Measurements from ENCODE around the gene RAB21.
A peak's percentile ranks its signal among the peaks of the same experiment; 100 is the strongest.

Gene RAB21

DNA sequence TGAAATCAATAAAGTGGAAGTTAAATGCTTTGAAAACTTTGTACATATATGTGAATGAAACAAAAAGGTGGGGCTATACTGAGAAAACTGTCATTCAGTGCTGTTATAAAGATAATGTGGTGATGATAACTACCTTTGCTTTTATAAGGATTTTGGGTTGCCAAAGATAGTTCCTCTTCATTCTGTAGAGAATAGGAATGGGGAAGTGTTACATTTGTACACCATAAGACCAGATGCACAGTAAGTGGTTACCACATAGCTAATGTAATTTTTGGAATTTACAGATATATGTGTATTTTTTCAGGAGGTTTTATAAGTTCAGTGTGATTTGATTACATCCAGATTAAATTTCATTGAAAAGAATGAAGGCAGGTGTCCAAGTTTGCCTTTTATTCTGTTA is 18.1 kb downstream of the RAB21 start:
- H3K27me3 ChIP-seq (ENCODE audit: insufficient read depth, low read length, poor library complexity), result no peaks in the 10 kb centered on the region
- peaks cover 27% of the 10 kb centered on the region for H3K79me2 ChIP-seq (ENCODE audit: insufficient read depth, low read length)
- no peak for DNase-seq
- H3K9me3 ChIP-seq (ENCODE audit: insufficient read depth, low read length, severe bottlenecking), result no peaks in the 10 kb centered on the region
- peaks cover 4% of the 10 kb centered on the region; the same call in 1 of the 2 replicates for H4K20me1 ChIP-seq (ENCODE audit: insufficient read depth, low read length)
- H3K36me3 ChIP-seq (ENCODE audit: insufficient read depth, low read length), result peaks cover 41% of the 10 kb centered on the region
- no peak overlapping the region for H2AFZ ChIP-seq (ENCODE audit: low read depth, low read length)
- H3K4me1 ChIP-seq (ENCODE audit: insufficient read depth, low read length), result no peaks in the 10 kb centered on the region
- no peak overlapping the region for H3K27ac ChIP-seq (ENCODE audit: low read length)
- ATAC-seq (ENCODE audit: insufficient read depth, low read depth), result no peak
- H3K4me2 ChIP-seq (ENCODE audit: insufficient read depth, low read length), result no peak overlapping the region
- no peak overlapping the region for H3K4me3 ChIP-seq (ENCODE audit: low read depth in 1 of 2, low read length in 2 of 2)
- no peak overlapping the region for H3K9ac ChIP-seq (ENCODE audit: low read depth, low read length)
- TF ChIP-seq, protein P1, sequence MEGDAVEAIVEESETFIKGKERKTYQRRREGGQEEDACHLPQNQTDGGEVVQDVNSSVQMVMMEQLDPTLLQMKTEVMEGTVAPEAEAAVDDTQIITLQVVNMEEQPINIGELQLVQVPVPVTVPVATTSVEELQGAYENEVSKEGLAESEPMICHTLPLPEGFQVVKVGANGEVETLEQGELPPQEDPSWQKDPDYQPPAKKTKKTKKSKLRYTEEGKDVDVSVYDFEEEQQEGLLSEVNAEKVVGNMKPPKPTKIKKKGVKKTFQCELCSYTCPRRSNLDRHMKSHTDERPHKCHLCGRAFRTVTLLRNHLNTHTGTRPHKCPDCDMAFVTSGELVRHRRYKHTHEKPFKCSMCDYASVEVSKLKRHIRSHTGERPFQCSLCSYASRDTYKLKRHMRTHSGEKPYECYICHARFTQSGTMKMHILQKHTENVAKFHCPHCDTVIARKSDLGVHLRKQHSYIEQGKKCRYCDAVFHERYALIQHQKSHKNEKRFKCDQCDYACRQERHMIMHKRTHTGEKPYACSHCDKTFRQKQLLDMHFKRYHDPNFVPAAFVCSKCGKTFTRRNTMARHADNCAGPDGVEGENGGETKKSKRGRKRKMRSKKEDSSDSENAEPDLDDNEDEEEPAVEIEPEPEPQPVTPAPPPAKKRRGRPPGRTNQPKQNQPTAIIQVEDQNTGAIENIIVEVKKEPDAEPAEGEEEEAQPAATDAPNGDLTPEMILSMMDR (IDR thresholded peaks at IDR 0.05; ENCODE audit: borderline replicate concordance, extremely low read depth, low read length, poor library complexity, severe bottlenecking), result no peak
- TF ChIP-seq EZH2 (IDR thresholded peaks at IDR 0.05; ENCODE audit: borderline replicate concordance, low read depth, low read length, severe bottlenecking), result no peak

GRCh38 chr12:71780237-71780822 is 25.7 kb downstream of the RAB21 start:
- peak; percentile 30 for DNase-seq
- Histone ChIP-seq H3K27ac (ENCODE audit: low read length) (no peak overlapping the region), H3K36me3 (ENCODE audit: insufficient read depth, low read length) (peaks cover 46% of the 10 kb centered on the region), H3K4me1 (ENCODE audit: insufficient read depth, low read length) (no peaks in the 10 kb centered on the region), H2AFZ (ENCODE audit: low read depth, low read length) (no peak overlapping the region), H3K4me3 (ENCODE audit: low read depth in 1 of 2, low read length in 2 of 2) (no peak overlapping the region), H3K9ac (ENCODE audit: low read depth, low read length) (no peak overlapping the region), H4K20me1 (ENCODE audit: insufficient read depth, low read length) (no peaks in the 10 kb centered on the region), H3K9me3 (ENCODE audit: insufficient read depth, low read length, severe bottlenecking) (no peaks in the 10 kb centered on the region), H3K79me2 (ENCODE audit: insufficient read depth, low read length) (no peaks in the 10 kb centered on the region), H3K27me3 (ENCODE audit: insufficient read depth, low read length, poor library complexity) (no peaks in the 10 kb centered on the region), H3K4me2 (ENCODE audit: insufficient read depth, low read length) (no peak overlapping the region)
- TF ChIP-seq, protein P1 (IDR thresholded peaks at IDR 0.05; ENCODE audit: borderline replicate concordance, extremely low read depth, low read length, poor library complexity, severe bottlenecking), result peak; percentile 69
- TF ChIP-seq EZH2 (IDR thresholded peaks at IDR 0.05; ENCODE audit: borderline replicate concordance, low read depth, low read length, severe bottlenecking), result no peak
- peak; percentile 57; the same call in 2 of the 3 replicates for ATAC-seq (ENCODE audit: insufficient read depth, low read depth)

GRCh38 chr12:71782017-71782416 is 27.4 kb downstream of the RAB21 start:
- no peak for DNase-seq
- Histone ChIP-seq H4K20me1 (ENCODE audit: insufficient read depth, low read length) (no peaks in the 10 kb centered on the region), H3K9me3 (ENCODE audit: insufficient read depth, low read length, severe bottlenecking) (no peaks in the 10 kb centered on the region), H3K36me3 (ENCODE audit: insufficient read depth, low read length) (peaks cover 58% of the 10 kb centered on the region), H3K27ac (ENCODE audit: low read length) (no peak overlapping the region), H3K4me1 (ENCODE audit: insufficient read depth, low read length) (no peaks in the 10 kb centered on the region), H2AFZ (ENCODE audit: low read depth, low read length) (no peak overlapping the region), H3K79me2 (ENCODE audit: insufficient read depth, low read length) (no peaks in the 10 kb centered on the region), H3K4me2 (ENCODE audit: insufficient read depth, low read length) (no peak overlapping the region), H3K9ac (ENCODE audit: low read depth, low read length) (no peak overlapping the region), H3K4me3 (ENCODE audit: low read depth in 1 of 2, low read length in 2 of 2) (no peak overlapping the region), H3K27me3 (ENCODE audit: insufficient read depth, low read length, poor library complexity) (no peaks in the 10 kb centered on the region)
- TF ChIP-seq, protein P1 (IDR thresholded peaks at IDR 0.05; ENCODE audit: borderline replicate concordance, extremely low read depth, low read length, poor library complexity, severe bottlenecking), result no peak
- no peak for TF ChIP-seq EZH2 (IDR thresholded peaks at IDR 0.05; ENCODE audit: borderline replicate concordance, low read depth, low read length, severe bottlenecking)
- no peak for ATAC-seq (ENCODE audit: insufficient read depth, low read depth)
